Stimulated activated CD8-positive, alpha-beta memory T cell treated with anti-CD3 and anti-CD28 coated beads, Interleukin-4, amount 100 ng/mL, for 4 hours (primary cell): ENCODE measurements around the gene ADAR.

Experiments used
- DNase-seq, 2 donors: peaks; one replicate each; pipeline ENCODE4 v3.0.0-alpha.2; 2020; ENCODE audit warnings: low read depth in 2 of 2, low spot score in 1 of 2

Gene ADAR

DNA sequence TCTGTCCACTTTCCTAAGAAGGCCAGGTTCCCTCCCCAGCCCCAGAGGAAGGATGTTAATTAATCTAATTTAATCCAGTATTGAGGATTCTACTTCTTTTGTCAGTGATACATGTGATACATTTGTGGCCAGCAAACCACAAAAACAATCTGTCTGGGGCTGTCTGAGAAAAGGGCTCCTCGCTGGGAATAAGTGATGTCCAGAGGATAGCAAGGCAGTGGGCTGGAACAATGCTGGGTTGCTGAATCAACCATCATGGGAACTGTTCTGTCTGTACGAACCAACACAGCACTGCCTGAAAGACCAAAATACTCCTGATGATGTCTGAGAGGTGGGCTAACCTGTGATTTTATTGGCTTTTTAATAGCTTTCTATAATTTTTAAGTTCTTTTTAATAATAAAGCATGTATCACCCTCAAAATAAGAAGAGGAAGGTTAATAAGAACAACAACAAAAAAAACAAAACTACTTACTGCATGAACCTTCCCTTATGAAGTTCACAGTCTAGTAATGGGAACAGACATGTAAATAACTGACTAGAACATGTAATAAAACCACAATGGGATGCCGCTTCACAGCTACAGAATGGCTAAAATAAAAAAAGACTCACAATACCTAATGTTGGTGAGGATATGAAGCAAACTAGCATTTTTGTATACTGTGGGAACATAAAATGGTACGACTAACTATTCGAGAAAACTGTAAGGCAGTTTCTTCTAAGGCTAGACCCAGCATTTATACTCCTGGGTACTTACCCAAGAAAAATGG, 11.4 kb upstream of the ADAR start:
- no peak for DNase-seq

DNA sequence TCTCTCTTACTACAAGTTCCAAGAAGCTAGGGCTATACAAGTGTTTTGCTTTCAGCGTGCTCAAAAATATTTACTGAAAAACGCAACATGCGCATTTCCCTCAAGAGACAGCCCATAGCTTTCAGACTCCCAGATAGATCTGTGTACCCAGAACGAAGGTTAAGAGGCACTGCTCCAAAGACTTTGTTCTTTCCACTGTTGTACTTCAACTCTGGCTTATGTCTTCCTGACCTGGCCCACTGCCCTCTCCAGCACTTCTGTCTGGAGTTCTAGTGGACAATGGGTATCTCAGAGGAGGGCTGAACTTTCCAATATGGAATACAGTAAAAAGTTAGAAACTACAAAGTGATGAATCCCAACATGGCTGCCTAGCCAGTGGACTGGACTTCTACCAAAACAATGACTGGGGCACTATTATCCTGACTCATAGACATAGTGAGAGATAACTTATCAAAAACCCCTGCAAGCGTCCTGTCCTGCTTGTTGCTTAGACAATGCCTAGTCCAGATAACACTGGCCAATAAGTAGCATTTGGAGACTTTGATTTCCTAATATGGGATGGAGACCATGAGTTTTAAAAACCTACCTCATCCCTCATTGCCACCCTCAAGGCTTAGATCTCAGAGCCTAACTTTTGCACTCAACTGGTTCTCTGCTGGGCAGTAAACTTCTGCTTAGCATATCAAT, 8.8 kb upstream of the ADAR start:
- DNase-seq: no peak

DNA sequence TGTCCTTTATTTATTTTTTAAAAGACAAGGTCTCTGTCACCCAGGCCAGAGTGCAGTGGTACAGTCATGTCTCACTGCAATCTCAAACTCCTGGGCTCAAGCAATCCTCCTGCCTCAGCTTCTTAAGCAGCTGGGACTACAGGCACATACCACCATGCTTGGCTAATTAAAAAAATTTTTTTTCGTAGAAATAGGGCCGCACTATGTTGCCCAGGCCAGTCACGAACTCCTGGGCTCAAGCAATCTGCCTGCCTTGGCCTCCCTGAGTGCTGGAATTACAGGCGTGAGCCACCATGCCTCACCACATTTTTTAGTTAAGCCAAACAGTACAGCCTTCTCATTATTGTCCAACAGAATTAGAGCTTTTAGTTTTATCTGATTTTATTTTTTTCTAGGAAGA, 7.4 kb upstream of the ADAR start:
- no peak for DNase-seq

DNA sequence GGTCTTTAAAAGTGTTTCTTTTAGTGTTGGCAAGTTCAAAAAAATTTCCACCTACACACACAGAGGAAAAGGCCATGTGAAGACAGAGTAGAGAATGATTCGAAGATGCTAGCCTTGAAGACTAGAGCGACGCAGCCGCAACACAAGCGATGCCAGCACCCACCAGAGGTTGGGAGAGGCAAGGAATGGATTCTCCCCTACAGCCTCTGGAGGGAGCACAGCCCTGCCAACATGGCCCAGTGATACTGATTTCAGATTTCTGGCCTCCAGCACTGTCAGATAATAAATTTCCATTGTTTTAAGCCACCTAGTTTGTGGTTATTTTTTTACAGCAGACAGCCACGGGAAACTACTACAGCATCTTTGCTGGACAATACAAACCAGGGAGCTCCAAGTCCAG, 6.9 kb upstream of the ADAR start:
- DNase-seq: no peak

DNA sequence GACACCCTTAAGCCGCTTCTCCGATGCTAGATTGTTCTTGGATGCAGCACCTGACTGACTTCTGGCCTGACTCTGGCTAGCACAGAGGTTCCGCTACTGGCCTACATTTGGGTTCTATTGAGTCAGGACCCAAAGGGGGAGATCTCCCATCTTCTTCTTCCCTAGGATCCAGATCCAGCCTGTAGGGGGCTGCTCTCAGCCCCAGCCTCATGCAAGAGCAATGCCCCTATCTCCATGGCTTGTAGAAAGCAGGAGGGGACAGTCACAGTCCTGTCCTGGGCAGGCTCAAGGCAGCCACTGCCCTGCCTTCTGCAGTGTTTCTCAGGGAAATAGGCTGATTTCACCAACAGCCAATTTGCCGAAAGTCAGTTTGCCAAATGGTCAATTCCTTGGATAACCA, 6.3 kb upstream of the ADAR start:
- DNase-seq: no peak

DNA sequence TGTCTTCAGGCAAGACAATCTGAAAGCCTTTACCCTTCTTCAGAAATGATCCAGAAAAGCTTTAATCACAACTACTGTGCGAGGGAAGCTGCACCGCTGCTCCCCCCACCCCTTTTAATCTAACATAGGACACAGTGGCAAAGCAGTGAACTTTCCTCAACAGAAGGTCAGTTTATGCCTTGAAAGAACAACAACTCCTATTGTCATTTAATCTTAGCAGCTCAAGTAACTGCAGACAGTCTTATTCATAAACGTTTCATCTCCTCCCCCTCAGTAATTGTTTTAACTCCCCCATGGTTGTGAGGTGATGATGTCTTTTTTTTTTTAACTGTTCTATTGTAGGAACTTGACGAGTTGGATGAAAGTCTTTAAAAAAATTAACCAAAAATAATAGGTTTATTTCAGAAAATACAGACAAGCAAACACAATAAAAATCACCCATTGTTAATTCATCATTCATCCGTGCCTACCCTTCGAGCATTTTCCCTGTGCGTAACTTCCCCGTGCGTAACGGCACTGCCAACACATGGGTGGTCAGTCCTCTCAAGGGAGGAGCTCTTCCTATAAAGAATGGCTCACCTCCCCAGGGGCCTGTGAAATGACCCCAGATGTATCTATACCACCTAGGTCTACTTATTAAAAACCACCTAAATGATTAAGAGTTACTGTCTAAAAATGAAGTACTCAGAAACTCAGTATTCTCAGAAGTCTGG, 3.3 kb upstream of the ADAR start:
- no peak for DNase-seq

DNA sequence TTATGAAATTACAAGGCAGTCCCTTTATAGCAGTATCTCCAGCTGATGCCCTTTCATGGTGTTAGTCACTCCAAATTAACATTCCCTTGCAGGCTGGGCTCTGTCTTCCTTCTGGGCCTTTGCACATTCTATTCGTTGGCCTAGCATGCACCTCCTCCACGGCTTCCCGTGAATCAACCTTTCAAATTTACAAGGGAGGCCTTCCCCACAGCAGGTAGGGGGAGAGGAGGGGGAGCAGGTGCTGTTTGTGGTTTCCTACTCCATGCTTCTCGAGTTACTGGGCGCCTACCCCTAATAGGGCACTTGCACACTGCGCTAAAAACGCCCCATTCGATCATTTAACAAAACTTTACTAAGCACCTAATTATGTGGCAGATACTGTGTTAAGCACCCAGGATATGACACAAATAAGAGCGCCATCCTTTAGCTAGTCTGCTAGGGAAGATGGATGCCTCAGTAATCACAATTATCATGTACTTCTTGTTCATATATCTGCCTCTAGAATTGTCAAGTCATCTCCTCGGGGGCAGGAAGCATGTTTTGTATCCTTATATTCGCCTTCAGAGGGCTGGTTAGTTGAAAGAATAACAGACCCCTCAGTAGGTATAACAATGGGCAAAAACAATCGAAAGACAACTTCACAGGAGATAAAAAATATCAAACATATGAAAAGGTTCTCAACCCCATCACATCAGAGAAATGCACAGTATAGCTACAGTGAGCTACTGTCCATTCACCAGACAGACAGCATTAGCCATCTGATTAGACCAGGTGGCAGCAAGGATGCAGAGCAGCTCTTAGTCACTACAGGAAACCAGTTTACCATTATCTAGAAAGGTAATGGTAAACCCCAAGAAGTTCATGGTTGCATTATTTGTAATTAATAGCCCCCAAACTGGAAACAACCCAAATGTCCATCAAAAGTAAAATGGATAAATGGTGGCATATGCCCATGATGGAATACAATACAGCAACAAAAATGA, 1.7 kb upstream of the ADAR start:
- peak in 1 of 2 donors; percentile 34 for DNase-seq

DNA sequence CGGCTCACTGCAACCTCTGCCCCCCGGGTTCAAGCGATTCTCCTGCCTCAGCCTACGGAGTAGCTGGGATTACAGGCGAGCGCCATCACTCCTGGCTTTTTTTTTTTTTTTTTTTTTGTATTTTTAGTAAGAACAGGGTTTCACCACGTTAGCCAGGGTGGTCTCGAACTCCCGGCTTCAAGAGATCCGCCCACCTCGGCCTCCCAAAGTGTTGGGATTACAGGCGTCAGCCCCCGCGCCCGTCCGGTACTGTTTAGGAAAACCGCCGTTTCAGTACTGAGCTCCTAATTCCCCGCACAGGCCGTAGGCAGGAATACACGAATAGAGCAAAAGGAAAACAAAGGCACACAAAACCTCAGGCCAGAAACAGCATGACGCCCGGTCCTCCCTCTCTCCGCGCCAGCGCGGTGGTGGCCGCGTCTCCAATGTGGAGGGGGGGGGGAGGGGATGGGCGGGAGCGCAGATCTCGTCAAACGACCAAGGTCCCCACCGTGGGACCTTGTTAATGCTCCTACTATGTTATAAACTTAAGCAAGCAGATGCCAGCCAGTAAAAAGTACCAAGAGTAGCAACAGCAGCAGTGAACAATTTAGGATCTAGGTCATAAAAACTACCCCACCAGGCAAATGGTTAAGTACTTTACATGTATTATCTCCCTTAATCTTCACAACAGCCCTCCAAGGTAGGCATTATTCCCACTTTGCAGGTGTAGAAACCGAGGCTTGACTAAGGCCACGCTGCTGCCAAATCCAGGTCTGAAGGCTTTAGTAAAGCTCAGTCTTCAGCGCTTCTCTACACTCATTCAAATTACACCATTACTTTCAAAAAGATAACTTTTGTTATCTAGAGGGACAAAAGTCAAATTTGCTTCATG, 648 bp upstream of the ADAR start:
- no peak for DNase-seq

DNA sequence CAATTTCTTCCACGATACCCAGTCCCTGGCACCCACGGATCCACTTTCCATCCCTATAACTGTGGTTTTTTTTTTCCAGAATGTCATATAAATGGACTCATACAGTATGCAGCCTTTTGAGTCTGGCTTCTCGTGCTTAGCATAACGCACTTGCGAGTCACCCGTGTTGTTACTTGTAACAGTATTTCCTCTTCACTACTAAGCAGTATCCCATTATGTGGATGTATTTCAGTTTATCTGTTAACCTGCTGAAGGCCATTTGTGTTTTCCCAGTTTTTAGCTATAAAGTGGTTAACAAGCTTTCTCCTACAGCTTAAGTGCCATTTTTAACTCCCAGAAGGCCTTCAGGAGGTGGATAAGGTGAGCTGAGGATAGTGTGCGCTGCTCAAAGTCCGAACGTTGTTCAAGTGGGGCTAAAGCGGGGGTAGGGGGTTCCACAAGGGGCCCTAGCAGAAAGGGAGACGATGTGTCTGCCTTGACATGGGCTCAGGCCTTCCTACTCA, 829 bp downstream of the ADAR start:
- DNase-seq: no peak

DNA sequence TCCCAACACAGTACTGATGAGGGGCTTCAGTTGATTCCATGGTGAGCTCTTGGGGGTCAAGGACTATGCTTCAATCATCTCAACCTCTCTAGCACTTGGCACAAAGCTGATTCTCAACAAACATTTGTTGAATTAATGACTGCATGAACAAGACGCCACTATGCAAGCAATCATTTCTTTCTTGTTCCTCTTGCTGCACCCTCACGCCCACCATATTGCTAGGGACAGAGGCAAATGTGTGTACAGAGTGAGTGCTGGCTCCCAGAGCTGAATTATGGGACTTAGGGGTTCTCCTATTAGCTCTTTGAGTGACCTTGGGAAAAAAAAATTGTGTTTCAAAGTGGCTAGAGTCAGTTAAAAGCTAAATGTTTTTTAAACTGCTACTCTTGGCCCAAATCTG, 2.5 kb downstream of the ADAR start:
- DNase-seq: no peak

DNA sequence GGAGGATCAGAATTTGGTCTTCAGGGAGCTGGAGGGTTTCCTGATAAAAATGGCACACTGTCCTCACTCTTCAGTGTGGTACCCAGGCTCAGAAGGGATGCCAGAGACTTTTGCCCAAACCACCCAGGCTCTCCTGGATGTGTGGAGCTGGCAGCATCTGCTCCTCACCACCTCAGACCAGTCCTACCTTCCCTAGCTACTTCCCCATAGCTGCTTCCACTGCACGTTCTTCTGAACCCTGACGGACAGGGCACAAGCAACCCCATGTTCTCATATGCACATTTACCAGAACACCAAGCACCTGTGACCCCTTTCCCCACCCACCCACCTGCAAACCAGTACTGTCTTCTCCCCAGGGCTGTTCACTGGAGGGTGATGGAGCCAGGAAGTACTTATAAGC, 4.7 kb downstream of the ADAR start:
- DNase-seq: no peak

DNA sequence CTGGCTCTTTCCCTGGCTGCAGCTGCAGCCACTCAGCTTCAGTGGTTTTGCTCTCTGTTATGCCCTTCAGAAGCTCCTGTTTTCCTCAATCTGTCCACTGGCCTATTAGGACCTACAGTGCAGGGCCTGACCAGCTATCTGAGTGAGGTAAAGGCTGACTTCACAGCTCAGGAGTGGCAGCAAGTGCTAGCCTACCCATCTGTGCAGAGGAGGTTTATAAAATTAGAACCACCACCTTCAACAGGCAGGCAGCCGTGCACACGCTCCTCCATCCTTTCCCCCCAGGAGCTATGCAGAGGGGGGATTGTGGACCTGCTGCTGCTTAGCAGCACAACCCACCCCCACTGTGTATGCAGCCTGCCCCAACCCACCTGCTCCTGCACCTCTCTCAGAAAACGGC, 8.3 kb downstream of the ADAR start:
- DNase-seq: no peak

DNA sequence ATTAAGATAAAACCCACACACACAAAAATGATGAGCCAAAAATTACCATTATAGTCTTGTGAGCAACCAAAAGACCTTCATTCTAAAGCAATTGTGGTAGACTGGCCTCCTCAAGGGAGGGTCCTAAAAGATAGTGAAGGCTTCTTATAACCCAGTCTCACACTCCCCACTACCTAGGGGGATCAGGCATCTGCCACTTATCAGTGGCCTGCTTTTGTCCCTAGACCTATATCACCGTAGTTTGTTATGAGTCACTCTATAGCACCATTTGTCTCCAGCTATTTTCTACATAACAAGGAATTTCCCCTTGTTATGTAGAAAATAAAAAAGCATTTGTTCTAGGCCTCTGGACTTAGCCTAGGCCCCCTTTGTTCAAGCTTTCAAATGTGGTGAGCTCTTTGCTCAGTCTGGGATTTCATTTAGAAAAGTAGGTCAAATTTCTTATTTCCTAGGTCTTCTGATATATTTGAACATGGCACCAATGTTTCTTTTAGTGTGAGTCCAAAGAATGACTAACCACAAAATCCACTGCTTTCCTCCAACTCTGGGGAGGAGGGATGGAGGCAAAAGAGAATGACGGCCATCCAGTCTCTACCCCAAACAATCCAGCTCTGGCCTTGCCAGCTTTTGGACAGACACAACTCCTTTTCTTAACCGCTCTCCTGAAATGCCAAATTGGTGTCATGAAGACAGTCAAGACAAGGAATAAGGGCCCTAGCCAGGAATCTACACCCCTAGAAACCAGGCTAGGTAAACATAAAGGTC, 8.9 kb downstream of the ADAR start:
- DNase-seq: no peak

DNA sequence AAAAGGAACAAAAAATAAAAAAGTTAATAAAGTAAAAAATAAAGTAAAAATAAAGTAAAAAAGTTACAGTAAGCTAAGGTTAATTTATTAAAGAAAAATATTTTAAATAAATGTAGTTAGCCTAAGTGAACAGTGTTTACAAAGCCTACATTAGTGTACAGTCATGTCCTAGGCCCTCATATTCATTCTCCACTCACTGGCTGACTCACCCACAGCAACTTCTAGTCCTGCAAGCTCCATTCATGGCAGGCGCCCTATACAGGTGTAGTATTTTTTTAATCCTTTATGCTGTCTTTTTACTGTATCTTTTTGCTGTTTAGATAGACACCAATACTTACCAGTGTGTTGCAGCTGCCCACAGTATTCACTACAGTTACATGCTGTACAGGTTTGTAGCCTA, 12.4 kb downstream of the ADAR start:
- no peak for DNase-seq

DNA sequence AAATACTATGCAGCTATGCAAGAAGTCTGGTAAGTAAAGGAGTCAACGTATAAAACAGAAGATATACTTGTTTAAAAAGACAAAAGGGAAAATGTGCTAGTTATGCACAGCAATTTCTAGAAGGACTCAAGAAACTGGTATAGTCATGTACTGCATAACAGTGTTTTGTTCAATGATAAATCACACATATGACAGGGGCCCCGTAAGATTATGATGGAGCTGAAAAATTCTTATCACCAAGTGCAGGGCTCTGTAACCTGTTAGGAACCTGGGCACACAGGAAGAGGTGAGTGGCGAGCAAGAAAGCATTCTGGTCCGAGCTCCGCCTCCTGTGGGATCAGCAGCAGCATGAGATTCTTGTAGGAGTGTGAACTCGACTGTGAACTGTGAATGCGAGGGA, 13.2 kb downstream of the ADAR start:
- DNase-seq: no peak

DNA sequence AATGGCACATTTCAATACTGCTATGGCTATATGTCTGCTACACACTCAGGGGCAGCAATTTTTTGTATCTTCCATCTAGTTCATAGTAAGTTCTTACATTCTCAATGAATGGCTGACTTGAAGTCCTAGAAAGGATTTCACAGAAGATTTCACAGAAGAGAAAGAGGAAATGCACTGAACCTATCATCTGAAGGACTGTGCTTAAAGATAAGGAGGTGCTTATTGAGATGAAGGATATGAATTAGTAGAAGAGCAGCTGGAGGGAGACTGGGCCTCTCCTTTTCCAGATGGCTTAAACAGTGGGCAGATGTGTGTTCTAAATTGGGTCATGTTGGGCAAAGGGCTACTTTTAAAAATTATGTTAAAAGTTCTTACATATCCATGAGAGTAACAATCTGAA, 14.6 kb downstream of the ADAR start:
- no peak for DNase-seq

DNA sequence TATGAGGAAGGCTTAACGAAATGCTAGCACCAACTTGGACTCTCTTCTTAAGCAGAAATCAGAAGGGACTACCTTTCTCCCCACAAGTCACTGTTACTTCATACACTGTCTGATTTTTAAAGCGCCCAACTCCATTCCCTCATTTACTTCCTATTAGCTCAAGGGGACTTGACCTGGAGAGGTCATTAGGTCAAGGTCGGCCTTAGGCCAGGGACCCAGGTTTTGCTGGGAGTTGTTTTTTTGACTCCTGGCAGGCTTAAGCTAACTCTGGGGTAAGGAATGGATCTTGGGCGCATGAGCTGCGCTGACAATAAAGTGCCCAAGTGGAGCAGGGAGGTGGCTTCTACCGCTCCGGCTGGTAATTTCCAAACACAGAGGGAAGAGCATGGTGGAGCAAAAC, 16.8 kb downstream of the ADAR start:
- no peak for DNase-seq

DNA sequence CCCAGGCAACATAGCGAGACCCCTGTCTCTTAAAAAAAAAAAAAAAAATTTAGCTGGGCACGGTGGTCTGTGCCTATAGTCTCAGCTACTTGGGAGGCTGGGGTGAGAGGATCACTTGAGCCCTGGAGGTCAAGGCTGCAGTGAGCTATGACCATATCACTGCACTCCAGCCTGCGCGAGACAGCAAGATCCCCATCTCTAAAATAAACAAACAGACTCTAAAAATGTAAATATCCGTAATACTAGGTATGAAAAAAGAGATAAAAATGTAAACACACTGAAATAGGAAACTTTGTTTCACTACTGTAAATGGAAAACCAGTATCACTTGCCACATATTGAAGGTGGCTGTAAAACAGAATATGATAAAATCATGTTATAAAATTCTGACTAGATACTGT, 17.2 kb downstream of the ADAR start:
- no peak for DNase-seq

DNA sequence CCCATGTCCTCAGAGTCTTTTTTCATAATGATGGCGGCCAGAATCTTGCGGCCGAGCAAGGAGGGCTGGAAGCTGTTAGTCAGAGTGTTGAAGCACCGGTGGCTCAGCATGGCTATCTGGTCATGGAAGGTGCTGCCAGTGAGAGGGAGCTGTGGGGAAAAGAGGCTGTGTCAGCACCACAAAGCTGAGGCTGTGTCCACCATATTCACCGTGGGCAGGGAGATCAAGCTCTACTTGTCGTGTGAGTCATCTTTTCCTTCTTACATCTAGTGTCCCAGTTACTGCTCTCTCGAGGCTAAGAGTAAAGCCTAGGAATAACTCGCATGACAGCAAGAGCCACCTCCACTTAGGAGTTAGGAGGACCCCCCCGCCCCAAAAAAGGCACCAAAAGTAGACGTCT, 18.2 kb downstream of the ADAR start:
- DNase-seq: no peak
